GM19455 (cell line): Measurements from ENCODE around the gene FAM131B.
"Not testable (repeated sequence)": the region's sequence is repeated elsewhere in the genome, so short reads cannot be mapped to it uniquely, and the experiment has no call there.

Source experiments
- ATAC-seq: cut with Tn5 transposase; IDR thresholded peaks from one replicate; pipeline ENCODE4 v1.9.1; 2021; ENCODE audit not compliant: unreplicated experiment

FAM131B gene

GRCh38 chr7:143362131-143363015, at the start of gene FAM131B:
Gene FAM131B, minus strand, starts transcription at chr7:143362713. Its CDS starts 110 bp downstream, at chr7:143362603.
- no peak for ATAC-seq

- no peak for ATAC-seq
Observed at GRCh38 chr7:143411976-143412708, 49.6 kb upstream of the FAM131B start.

- no peak for ATAC-seq
Observed at GRCh38 chr7:143410521-143411004, 48.0 kb upstream of the FAM131B start.

GRCh38 chr7:143408686-143409561, 46.4 kb upstream of the FAM131B start, which contains the start of gene EPHA1:
Gene EPHA1, minus strand, starts transcription at chr7:143408856. Its CDS starts 51 bp downstream, at chr7:143408805.
- no peak for ATAC-seq

GRCh38 chr7:143408252-143408685, 45.8 kb upstream of the FAM131B start:
- no peak for ATAC-seq

- no peak for ATAC-seq
Observed at GRCh38 chr7:143407287-143408251, 45.1 kb upstream of the FAM131B start.

- ATAC-seq, result no peak
Observed at GRCh38 chr7:143406002-143406357, 43.5 kb upstream of the FAM131B start.

- no peak for ATAC-seq
Observed at GRCh38 chr7:143405173-143406001, 42.9 kb upstream of the FAM131B start.

- not testable (repeated sequence) for ATAC-seq
Observed at GRCh38 chr7:143402233-143402632, 39.7 kb upstream of the FAM131B start.

GRCh38 chr7:143401265-143401664, 38.8 kb upstream of the FAM131B start:
- no peak for ATAC-seq

- no peak for ATAC-seq
Observed at GRCh38 chr7:143399642-143400041, 37.1 kb upstream of the FAM131B start.

- ATAC-seq, result no peak
Observed at GRCh38 chr7:143399151-143399550, 36.6 kb upstream of the FAM131B start.

- no peak for ATAC-seq
Observed at GRCh38 chr7:143398616-143399015, 36.1 kb upstream of the FAM131B start.

- ATAC-seq, result no peak
Observed at GRCh38 chr7:143397710-143398530, 35.4 kb upstream of the FAM131B start.

GRCh38 chr7:143396625-143397556, 34.4 kb upstream of the FAM131B start:
- ATAC-seq, result no peak

GRCh38 chr7:143396182-143396581, 33.7 kb upstream of the FAM131B start:
- ATAC-seq, result no peak
